NCI-H510A (cell line): ENCODE results near the gene AUH.

Experiments
- DNase-seq: peaks from one replicate; lab custom pipeline; 2025; lab: John Stamatoyannopoulos, UW

AUH gene

GRCh38 chr9:91164724-91165520, 196.8 kb downstream of the AUH start:
- DNase-seq: no peak
